ENCODE measurements around the gene PMEPA1. TPM values are rescaled to one million over a fixed set of nuclear protein-coding genes. Genes with fewer than 3 reads are reported as not detected.

The PMEPA1 gene
- total RNA-seq, 1 donor from 2014 or later, result 56.8 TPM

DNA sequence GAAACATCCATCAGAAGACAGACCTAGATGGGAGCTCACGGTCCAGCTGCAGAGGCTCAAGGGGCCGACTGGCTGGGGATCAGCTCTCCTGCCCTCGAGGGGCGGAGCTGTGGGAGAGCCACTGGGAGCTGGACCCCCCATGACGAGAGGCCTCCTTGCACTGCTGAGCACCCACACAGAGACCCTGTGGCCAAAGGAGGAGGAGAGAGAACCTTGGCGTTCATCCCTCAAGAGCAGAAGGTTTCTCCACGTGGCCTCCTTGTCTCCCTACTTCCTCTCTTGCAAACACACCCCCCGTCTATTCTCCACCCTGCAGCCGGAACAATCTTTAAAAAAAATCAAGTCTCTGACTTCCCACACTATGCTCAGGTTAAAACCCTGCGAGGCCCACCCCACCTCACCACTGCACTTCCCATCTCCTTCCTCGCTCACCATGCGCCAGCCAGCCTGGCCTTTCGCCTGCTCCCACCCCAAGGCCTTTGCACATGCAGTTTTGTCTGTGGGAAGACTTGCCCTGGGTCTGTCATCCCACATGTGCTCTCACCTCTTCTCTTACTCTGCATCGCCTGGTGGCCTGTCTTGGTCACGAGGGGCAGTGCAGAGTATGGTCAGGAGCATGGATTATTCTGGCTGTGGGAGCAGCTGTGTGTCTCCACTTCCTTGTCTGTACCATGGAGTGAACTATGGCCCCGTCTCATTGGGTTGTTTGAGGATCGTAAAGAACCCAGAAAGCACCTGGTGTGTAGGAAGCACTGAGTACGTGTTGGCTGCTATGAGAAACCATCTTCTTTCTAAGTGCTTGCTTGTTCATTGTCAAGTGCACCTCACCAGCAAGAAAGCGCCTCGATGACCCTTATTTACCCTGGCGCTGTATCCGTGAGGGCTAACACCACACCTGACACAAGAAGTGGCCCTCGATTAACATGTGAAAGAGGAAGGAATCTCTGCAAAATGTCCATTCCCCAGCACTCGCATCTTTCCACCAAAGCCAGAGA lies 32.9 kb downstream of the PMEPA1 start:
- H3K4me3 ChIP-seq, result no peak overlapping the region
- TF ChIP-seq, protein P1, sequence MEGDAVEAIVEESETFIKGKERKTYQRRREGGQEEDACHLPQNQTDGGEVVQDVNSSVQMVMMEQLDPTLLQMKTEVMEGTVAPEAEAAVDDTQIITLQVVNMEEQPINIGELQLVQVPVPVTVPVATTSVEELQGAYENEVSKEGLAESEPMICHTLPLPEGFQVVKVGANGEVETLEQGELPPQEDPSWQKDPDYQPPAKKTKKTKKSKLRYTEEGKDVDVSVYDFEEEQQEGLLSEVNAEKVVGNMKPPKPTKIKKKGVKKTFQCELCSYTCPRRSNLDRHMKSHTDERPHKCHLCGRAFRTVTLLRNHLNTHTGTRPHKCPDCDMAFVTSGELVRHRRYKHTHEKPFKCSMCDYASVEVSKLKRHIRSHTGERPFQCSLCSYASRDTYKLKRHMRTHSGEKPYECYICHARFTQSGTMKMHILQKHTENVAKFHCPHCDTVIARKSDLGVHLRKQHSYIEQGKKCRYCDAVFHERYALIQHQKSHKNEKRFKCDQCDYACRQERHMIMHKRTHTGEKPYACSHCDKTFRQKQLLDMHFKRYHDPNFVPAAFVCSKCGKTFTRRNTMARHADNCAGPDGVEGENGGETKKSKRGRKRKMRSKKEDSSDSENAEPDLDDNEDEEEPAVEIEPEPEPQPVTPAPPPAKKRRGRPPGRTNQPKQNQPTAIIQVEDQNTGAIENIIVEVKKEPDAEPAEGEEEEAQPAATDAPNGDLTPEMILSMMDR (IDR thresholded peaks at IDR 0.05), result no peak
- intact Hi-C loops (cut with DNase I), result no loop called here
- H3K4me1 ChIP-seq, result peaks cover 18 to 65% of the 10 kb centered on the region in 2 donors
- H3K9me3 ChIP-seq, result no peaks in the 10 kb centered on the region
- H3K36me3 ChIP-seq, result no peaks in the 10 kb centered on the region
- H3K27ac ChIP-seq, result no peak overlapping the region
- H3K27me3 ChIP-seq, result no peaks in the 10 kb centered on the region
- DNase-seq (ENCODE audit: low spot score in 2 of 2), result no peak

DNA sequence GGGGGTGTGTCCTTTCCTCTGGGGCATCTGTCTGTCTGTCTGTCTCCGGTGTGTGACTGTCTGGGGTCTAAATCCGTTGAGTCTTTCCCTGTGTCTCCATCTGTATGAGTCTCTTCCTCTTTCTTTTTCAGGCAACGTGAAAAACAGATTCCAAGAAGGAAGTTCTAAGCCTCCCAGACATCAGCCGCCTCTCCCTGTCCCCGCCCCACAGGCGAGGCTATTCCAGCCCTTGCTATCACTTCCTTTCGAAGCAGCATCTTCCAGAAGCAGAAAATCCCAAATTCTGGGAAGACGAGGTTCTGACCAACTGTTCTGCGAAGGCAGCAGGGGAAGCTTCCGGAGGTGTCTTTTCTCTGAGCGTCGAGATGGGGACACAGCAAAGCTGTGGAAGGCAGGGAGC lies 34.0 kb downstream of the PMEPA1 start:
- Histone ChIP-seq H3K27ac (no peak overlapping the region), H3K4me3 (no peak overlapping the region), H3K36me3 (no peaks in the 10 kb centered on the region), H3K4me1 (peaks cover 17 to 65% of the 10 kb centered on the region in 2 donors), H3K9me3 (no peaks in the 10 kb centered on the region), H3K27me3 (no peaks in the 10 kb centered on the region)
- DNase-seq (ENCODE audit: low spot score in 2 of 2), result no peak
- TF ChIP-seq, protein P1 (IDR thresholded peaks at IDR 0.05), result no peak
- intact Hi-C loops (cut with DNase I), result no loop called here

DNA sequence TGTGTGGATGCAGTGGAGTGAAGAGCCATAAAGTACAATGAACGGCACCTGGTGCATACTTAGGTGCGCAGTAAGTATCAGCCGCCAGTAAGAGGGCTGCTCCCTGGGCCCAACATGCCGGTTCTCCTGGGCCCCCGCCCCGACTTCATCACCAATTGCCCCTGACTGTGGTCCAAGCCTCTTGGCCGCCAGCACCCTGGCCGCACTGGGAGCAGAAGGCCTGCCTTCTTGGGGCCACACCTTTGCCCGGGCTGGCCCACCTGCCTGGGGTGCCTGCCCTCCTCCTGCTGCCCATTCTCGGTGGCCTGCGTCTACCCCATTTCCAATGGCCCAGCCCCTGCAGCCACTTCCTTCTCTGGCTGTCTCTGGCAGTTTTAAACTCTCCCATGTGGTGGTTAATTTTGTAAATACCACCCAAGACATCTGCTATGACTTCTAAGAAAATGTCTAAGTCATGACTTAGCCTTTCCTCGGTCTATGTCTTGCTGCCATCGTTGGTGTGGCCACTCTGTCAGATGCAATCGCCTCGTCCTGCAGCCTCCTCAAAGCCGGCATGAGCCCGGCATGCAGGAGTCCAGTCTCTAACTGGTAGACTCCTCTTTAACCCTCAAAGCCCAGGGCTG lies 36.8 kb downstream of the PMEPA1 start:
- H3K4me1 ChIP-seq, result peaks cover 16 to 74% of the 10 kb centered on the region in 2 donors
- no peaks in the 10 kb centered on the region for H3K36me3 ChIP-seq
- no peak overlapping the region for H3K27ac ChIP-seq
- H3K9me3 ChIP-seq, result no peaks in the 10 kb centered on the region
- no peaks in the 10 kb centered on the region for H3K27me3 ChIP-seq
- H3K4me3 ChIP-seq, result peak overlapping the region in 1 of 2 donors; percentile 42
- TF ChIP-seq, protein P1 (IDR thresholded peaks at IDR 0.05), result no peak
- DNase-seq (ENCODE audit: low spot score in 2 of 2), result no peak
- intact Hi-C loops (cut with DNase I), result no loop called here

DNA sequence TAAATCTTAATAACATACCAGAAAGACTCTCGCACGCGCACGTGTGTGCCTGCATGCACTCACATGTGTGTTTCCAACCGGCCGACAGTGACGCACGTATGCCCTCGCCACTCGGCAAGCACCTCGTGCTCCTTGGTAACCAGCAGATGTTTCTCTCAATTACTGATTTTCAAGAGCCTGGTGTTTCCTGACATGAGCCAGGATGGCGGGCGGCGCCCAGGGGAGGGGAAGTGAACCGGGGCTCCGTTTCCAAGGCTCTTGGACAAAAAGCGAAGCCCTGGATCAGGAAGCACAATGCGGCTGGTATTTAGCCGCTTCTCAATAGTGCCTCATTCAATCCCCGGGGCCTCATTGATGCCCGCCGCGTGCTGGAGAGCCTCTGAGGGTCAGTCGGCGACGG lies 37.7 kb downstream of the PMEPA1 start:
- Histone ChIP-seq H3K4me3 (peak overlapping the region in 1 of 2 donors; percentile 42), H3K27ac (peak overlapping the region in 1 of 2 donors; percentile 53), H3K36me3 (no peaks in the 10 kb centered on the region), H3K9me3 (no peaks in the 10 kb centered on the region), H3K27me3 (no peaks in the 10 kb centered on the region), H3K4me1 (peaks cover 16 to 81% of the 10 kb centered on the region in 2 donors)
- DNase-seq (ENCODE audit: low spot score in 2 of 2), result peak; percentile 63 to 84
- intact Hi-C loops (cut with DNase I), result no loop called here
- TF ChIP-seq, protein P1 (IDR thresholded peaks at IDR 0.05), result no peak

DNA sequence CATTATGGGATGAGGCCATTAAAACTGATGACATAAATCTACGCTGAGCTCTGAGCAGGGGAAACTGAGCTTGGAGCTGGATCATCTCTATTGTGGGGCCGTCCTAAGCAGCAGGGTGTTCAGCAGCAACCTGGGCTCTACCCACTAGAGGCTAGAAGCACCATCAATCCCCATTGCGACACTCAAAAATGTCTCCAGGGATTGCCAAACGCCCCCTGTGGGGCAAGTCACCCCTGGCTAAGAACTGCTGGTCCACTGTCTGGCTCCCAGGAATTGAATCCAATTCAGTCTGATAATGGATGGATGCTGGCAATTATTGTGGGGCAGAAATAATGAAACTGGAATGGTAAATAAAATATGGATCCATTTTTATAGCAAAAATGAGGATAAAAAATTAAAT lies 38.2 kb downstream of the PMEPA1 start:
- Histone ChIP-seq H3K9me3 (no peaks in the 10 kb centered on the region), H3K4me3 (no peak overlapping the region), H3K4me1 (peaks cover 14 to 81% of the 10 kb centered on the region in 2 donors), H3K27ac (no peak overlapping the region), H3K36me3 (no peaks in the 10 kb centered on the region), H3K27me3 (no peaks in the 10 kb centered on the region)
- TF ChIP-seq, protein P1 (IDR thresholded peaks at IDR 0.05), result no peak
- intact Hi-C loops (cut with DNase I), result no loop called here
- DNase-seq (ENCODE audit: low spot score in 2 of 2), result no peak
